ENCODE measurements around the gene PPCDC. TPM values are rescaled to one million over a fixed set of nuclear protein-coding genes. Genes with fewer than 3 reads are reported as not detected.

The PPCDC gene
- total RNA-seq, 1 donor from 2014 or later: 5.5 TPM

DNA sequence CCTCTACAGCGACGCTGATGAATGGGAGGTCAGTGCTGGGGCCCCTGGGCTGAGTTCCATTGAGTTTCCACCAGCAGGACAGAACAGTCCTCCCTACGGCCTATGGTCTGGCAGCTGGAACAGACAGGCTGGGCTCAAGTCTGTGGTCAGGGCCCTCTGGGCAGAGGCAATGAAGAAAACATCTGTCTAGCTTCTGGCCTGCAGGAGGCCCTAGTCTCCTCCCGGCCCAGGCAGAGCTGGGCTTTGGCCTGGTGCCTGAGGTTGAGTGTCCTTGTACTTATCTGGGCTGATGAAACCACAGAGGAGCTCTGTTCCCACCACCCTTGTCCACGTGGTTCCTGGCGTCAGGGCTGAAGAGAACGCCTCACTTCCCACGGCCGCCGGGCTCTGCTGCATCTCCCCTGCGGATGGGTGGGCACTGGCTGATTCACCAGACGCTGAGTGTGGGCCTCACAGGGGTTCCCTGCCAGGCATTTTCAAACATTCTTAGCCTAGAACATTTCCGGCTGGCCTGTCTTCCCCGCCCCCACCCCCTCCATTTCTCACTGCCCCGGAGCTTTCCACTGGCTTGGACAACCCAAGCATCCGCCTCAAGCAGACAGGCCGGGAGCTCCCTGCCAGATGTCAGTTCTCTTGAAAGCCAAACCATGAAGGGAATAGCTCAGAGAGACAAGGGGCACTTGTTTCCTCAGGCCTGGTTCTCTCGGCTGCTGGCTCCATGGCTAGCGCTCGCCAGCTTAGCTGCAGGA is 20.3 kb downstream of the PPCDC start:
- peak; percentile 99 for DNase-seq (ENCODE audit: low spot score)

DNA sequence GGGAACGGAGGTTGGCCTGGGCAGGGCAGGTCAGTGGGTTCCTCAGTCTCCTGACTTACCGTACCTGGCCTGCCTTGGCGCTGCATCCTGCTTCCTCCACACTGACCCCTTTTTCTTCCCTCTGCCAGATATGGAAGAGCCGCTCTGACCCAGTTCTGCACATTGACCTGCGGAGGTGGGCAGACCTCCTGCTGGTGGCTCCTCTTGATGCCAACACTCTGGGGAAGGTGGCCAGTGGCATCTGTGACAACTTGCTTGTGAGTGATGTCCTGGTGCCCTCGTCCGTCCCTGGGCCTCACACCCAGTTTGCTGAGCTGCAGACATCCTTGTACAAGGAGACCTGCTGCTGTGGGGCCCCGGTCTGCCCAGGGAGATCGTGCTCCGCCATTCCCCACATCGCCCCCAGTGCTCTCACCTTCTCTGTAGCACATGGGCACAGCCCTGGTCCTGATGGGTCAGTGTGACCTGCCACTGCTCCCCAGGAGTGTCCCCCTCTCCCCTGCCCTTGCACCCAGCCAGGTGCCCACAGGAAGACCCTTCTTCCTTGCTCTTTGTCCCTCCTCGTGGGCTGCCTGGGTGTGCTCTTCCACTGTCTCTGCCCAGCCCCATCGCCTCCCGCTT is 21.0 kb downstream of the PPCDC start:
- no peak for DNase-seq (ENCODE audit: low spot score)

DNA sequence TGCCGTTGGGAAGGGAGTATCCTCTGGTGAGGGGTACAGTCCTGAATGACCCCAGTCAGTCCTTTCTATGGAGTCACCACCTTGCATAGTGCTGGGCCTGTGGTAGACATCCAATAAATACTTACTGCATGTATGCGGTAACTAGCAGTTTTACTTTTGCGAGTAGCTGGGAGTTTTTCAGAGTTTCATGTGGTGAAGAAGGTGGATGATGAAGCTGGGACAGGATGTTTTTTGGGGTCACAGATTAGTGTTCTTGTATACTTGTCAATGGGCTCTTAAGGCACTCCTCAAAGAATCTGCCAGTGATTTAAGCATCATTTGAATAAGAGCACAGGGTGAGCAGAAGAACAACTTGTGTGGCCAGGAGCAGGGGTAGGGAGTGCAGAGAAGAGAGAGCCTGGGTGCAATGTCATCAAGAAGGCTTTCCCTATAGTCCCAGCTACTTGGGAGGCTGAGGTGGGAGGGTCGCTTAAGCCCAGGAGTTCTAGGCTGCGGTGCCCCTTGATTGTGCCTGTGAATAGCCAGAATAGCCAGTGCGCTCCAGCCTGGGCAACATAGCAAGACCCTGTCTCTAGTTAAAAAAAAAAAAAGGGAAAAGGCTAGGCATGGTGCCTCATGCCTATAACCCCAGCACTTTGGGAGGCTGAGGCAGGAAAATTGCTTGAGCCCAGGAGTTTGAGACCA is 22.1 kb downstream of the PPCDC start:
- no peak for DNase-seq (ENCODE audit: low spot score)

DNA sequence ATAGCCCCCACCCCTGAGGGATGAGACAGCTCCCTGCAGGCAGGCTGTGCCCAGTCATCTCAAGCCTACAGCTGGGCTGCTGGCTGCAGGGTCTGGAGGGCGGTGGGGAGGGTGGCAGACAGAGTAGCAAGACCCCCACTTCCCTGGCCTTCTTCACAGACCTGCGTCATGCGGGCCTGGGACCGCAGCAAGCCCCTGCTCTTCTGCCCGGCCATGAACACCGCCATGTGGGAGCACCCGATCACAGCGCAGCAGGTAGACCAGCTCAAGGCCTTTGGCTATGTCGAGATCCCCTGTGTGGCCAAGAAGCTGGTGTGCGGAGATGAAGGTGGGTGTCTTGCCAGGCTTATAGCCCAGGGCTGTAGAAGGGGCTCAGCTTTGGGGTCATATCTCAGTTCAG is 25.0 kb downstream of the PPCDC start:
- no peak for DNase-seq (ENCODE audit: low spot score)

DNA sequence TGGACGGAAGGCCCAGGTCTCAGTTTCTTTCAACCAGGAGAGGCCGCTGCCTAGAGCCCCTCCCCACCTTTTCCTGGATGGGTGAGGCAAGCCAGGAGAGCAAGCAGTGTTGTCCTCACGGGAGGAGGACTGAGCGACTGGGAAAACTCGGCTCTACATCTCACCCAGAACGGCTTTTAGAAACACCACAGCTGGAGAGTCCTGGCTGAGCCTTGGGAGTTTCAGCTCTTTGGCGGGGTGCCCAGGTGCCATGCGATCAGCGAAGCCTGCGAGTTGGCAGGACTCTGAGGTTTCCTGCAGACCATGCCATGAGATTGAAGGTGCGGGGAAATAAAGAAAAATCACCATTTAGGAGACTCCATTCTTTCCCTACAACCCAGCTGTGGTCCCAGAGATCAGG is 26.0 kb downstream of the PPCDC start:
- DNase-seq (ENCODE audit: low spot score): peak; percentile 35

DNA sequence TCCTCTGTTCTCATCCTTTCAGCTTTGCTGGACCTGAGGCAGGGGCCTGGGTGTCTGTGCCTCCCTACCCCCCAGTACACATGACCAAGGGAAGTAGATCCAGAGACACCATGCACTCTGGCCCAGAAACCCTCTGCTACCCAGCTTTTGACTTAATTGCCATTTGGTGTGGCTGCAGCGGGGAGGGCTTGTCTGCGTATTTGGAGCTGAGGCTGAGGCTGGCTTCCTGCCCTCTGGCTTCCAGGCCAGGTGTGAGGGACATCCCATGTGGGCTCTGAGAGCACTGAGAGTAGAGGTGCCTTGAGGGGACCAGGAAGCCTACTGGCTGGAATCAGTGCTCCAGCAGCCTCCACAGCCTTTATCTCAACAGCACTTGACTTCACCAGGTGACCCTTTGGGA is 26.9 kb downstream of the PPCDC start:
- DNase-seq (ENCODE audit: low spot score): no peak

DNA sequence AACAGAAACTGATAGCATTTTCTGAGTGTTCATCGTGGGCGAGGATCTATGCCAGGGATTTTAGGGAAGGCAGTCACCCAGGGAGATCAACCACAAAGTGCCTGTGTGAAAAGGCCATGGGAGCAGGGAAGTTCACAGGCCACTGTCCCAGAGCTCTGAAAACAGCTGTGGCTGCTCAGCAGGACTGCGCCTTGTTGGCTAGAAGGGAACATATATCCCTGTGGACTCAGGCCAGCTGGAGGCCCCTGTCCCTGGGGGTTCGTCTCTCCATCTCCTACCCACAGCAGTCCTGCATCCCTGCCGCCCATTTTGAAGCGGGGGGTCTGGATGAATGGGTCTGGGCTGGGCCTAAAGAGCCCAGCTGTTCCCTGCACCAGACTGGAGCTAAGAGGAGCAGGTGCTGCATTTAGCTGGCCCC is 27.8 kb downstream of the PPCDC start:
- no peak for DNase-seq (ENCODE audit: low spot score)

DNA sequence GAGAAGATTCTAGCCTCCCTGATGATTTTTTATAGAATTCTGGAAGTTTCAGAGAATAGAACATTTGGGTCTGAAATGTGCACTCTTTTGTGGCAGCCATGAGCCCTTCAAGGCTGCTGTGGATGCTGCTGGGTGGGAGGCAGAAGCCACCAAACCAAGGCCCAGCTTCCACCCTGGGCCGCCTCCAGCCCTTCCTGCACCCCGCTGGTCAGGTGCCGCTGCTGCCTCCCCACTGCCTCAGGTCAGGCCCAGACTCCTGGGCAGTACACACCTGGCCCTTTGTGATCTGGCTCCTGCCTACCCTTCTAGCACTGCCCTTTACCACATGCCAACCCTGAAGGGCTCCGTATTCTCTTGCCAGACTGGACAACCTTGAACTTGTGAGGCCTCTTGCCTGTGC is 28.3 kb downstream of the PPCDC start:
- no peak for DNase-seq (ENCODE audit: low spot score)

DNA sequence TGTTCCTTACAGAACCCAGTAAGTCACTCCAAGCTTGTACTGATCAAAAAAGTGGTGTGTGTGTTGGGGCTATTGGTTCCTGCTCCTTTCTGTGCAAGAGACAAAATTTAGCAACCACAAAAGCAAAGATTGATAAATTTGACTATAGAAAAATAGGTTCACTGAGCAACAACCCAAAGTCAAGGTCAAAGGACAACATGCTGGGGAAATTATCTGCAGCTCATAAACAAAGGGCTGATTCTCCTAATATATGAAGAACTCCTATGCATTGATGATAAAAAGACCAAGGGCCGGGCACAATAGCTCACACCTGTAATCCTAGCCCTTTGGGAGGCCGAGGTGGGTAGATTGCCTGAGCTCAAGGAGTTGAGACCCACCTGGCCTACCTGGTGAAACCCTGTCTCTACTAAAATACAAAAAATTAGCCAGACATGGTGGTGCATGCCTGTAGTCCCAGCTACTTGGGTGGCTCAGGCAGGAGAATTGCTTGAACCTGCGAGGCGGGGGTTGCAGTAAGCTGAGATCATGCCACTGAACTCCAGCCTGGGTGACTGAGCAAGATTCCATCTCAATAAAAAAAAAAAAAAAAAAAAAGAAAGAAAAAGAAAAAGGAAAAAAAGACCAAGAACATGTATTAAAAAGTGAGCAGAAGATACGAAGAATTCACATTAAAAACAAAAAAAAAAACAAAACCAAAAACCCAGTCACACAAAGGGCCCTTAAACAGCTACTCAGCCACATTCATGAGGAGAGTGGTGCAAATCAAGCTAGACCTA is 29.8 kb downstream of the PPCDC start:
- no peak for DNase-seq (ENCODE audit: low spot score)

DNA sequence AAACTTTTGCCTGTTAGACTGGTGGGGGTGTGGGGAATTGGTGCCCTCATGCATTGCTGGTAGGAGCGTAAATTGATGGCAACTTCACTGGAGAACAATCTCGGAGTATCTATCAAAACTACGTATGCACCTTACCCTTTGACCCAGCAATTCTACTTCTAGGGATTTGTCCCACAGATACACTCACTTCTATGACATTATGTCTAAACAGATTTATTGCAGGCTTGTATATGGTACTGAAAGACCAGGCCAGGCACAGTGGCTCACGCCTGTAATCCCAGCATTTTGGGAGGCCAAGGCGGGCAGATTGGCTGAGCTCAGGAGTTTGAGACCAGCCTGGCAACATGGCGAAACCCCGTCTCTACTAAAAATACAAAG is 30.3 kb downstream of the PPCDC start:
- no peak for DNase-seq (ENCODE audit: low spot score)

DNA sequence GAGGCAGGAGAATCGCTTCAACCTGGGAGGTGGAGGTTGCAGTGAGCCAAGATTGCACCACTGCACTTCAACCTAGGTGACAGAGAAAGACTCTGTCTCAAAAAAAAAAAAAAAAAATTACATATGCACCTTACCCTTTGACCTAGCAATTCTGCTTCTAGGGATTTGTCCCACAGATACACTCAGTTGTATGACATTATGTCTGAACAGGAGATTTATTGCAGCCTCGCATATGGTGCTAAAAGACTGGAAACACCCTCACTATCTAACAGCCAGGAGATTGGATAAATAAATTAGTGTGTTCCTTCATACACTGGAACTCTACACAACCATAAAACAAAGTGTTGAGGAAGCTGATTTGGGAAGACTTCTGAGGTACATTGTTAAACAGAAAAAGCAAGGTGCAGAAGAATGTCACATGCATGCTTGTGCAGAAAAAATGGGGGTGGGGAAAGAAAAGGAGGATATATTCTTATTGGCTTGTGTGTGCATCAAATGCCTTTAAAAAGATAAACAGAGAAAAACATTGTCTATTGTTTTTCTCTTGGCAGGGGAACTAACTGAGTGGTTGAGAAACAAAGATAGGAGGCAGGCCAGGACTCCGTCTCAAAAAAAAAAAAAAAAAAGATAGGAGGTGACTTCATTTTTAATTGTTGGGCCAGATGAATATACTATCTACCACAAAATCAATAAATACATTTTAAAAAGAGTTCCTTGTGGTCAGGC is 30.9 kb downstream of the PPCDC start:
- DNase-seq (ENCODE audit: low spot score): no peak

DNA sequence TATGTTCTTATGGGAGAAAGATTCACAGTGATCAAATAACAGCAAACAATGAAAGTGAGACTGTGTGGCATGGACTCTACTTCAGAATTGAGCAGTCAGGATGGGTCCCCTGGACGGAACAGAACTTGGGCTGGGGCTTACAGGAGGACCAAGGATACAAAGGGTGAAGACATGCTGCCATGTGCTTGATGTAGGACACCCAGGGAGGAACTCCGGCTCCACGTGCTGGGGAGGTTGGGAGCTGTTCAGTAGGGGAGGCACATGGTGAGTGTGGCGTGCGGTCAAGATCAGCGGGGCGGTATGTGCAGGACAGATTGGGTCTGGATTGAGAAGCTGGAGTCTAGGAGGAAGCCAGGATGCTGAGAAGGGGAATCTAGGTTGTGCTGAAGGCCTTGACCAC is 32.6 kb downstream of the PPCDC start:
- DNase-seq (ENCODE audit: low spot score): no peak

DNA sequence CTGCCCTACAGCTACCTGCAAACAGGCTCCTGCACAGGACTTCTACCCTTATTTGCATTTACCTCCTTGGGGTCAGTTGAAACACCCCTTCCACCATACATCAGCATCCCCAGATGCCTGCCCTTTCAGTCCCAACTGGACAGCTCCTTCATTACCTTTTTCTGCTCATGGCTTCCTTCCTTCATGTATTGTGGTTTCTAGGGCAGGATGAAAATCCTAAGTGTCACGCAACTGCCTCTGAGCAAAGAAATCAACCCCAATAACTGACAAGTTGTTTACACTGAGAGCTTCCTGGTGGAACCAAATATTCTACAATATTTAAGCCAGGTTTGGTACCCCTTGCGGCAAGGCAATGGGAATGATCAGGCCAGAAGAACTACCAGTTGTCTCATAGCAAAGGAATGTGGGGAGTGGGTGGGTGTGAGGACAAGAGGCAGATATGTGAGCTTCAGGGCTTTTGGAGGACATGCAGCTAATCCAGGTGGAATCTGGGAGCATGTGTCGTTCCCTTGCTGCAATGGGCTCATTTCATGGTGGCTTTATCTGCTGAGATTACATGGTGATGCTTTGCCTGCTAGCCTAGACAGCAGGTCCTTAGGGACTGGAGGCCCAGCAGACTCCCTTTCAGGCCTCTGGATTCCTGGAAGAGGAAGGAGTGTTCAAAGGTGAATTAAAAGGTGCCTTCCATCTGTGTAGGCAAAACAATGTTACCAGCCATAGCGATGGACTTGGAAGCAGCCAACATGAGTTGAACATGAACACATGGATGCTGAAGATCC is 34.9 kb downstream of the PPCDC start:
- peak; percentile 40 for DNase-seq (ENCODE audit: low spot score)

DNA sequence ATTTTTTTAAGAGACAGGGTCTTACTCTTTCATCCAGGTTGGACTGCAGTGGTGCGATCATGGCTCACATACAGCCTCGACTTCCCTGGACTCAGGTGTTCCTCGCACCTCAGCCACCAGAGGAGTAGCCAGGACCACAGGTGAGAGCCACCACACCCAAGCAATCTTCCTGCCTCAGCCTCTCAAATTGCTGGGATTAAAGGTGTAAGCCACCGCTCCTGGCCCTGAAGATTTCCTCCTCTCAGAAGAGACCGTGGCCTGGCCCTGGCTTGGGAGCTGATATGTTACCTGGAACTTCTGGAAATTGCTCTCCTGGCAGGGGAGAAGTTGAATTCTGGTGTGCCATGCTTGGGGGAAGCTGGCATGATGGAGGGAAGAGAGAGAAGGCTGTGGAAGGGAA is 36.2 kb downstream of the PPCDC start:
- DNase-seq (ENCODE audit: low spot score): no peak

DNA sequence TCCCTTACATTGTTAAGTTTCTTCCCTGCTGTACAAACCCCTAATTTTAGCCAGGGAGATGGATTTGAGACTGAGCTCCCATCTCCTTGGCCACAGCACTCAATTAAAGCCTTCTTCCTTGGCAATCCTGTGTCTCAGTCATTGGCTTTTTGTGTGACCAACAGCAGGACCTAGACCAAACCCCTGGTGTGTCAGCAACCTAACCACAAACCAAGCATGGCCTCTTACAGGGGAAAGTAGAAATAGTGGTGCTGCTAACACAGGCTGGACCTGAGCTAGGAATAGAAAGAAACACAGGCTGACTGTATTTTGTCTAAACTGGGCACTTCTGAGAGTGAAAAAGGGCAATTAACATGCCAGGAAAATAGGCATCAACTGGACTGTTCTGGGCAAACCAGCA is 37.9 kb downstream of the PPCDC start:
- no peak for DNase-seq (ENCODE audit: low spot score)

DNA sequence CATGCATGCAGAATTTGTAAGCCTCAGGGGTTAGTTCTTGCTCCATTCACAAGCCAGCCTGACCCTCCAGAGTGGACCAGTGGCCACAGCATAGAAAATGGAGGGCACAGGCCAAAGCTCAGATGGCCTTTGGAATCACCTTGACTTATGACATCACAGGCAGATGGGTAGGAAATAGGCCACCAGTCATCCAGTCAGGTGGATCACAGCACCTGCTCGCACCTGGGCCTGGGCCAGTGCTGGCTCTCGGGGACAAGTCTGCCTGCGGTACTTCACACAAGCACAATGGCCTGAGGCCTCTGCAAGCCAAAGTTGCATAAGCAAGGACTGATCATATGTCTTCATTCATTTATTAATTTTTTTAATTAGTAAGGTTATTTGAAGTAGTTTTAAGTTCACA is 39.3 kb downstream of the PPCDC start:
- DNase-seq (ENCODE audit: low spot score): no peak

DNA sequence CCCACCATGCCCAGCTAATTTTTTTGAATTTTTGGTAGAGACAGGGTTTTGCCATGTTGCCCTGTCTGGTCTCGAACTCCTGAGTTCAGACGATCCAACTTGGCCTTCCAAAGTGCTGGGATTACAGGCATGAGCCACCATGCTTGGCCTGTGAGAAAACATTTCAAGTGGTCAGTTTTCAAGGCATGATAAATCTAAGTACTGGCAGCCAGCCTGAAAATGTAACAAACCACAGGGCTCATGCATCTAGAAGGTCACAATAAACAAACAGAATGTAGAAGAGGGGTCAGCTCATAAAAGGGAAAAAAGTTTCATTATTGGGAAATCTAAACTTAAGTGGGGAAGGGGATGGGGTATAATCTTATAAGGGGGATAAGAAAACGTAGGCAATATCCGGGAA is 39.9 kb downstream of the PPCDC start:
- no peak for DNase-seq (ENCODE audit: low spot score)

DNA sequence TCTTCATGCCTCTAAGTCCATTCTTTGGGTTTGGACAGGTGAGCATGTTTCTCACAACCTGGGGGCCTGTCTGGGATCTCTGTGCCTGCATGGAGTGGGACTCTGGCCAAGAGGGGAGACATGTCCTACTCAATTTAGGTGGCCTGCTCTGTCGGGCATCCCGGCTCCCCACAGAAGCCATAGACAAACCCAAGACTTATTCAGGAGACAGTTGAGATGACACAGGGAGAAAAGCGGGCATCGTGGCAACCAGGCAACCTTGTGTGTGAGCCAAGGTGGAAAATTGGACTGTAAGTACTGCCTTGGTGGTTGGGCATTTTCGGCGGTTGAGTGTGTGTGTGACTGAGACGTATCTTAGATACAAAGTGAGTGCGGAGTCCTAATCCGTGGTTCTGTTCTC is 40.5 kb downstream of the PPCDC start:
- no peak for DNase-seq (ENCODE audit: low spot score)

DNA sequence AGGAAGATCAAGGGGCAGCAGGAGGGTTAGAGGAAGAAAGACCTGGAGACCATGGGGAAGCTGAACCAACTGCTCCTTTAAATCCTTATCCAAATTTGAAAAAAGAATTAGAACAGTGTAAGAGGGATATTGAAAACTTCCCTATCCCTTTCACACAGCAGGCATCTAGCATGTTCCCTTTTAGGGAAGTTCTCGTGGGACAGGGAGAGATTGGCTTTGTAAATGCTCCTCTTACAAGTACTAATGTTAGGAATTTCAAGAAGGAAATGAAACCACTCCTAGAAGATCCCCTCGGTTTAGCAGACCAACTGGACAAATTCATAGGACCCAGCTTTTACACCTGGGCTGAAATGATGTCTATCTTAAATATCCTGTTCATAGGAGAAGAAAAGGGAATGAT is 41.5 kb downstream of the PPCDC start:
- DNase-seq (ENCODE audit: low spot score): no peak

DNA sequence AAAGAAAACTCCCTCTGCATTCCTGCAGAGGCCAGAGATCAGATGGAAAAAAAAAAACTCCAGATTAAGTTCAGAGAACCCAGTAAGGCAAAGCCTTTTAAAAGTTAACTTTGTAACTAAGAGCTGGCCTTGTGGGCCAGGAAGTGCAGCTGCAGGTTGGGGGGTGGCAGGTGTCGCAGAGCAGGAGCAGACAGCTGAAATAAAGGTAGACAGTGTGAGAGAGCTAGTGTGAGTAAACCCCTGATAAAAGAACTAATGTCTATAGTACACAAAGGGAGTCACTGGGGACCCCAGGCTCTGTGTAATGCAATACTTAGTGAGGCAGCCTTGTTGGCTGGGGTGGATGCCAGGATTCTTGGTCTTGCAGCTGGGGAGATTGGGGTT is 42.1 kb downstream of the PPCDC start:
- DNase-seq (ENCODE audit: low spot score): no peak

All from umbilical cord (tissue), 2 donors.